Measurements from ENCODE around the gene KDM4C.

KDM4C gene

GRCh38 chr9:6759185-6759977 is 1.6 kb downstream of the KDM4C start:
- no peak for DNase-seq

GRCh38 chr9:6761306-6761705 is 3.5 kb downstream of the KDM4C start:
- no peak for DNase-seq
- TF ChIP-seq CTCF (IDR thresholded peaks at IDR 0.05), result no peak
- no peak overlapping the region for H3K27ac Mint-ChIP-seq
- no peak overlapping the region for H3K4me3 Mint-ChIP-seq
- H3K4me1 Mint-ChIP-seq, result peaks cover 15% of the 10 kb centered on the region
- H3K36me3 Mint-ChIP-seq (ENCODE audit: low read depth), result peaks cover 6% of the 10 kb centered on the region
- H3K9me3 Mint-ChIP-seq, result peaks cover 7% of the 10 kb centered on the region
- peaks cover 10% of the 10 kb centered on the region for H3K27me3 Mint-ChIP-seq (ENCODE audit: low read depth, poor library complexity)

More at GRCh38 chr9:6759185-6759977, 1.6 kb downstream of the KDM4C start:
- H3K4me3 Mint-ChIP-seq, result peak overlapping the region; percentile 96
- peaks cover 7% of the 10 kb centered on the region for H3K9me3 Mint-ChIP-seq
- TF ChIP-seq CTCF (IDR thresholded peaks at IDR 0.05), result no peak
- no peak overlapping the region for H3K27ac Mint-ChIP-seq
- H3K36me3 Mint-ChIP-seq (ENCODE audit: low read depth), result peaks cover 6% of the 10 kb centered on the region
- peaks cover 12% of the 10 kb centered on the region for H3K4me1 Mint-ChIP-seq
- H3K27me3 Mint-ChIP-seq (ENCODE audit: low read depth, poor library complexity), result peaks cover 10% of the 10 kb centered on the region

GRCh38 chr9:6763244-6763643 is 5.5 kb downstream of the KDM4C start:
- Mint-ChIP-seq H3K27me3 (ENCODE audit: low read depth, poor library complexity) (peaks cover 10% of the 10 kb centered on the region), H3K4me1 (peaks cover 13% of the 10 kb centered on the region), H3K27ac (no peak overlapping the region), H3K36me3 (ENCODE audit: low read depth) (peaks cover 6% of the 10 kb centered on the region), H3K4me3 (no peak overlapping the region), H3K9me3 (peaks cover 7% of the 10 kb centered on the region)
- no peak for DNase-seq
- no peak for TF ChIP-seq CTCF (IDR thresholded peaks at IDR 0.05)

GRCh38 chr9:6764011-6764410 is 6.2 kb downstream of the KDM4C start:
- peaks cover 7% of the 10 kb centered on the region for H3K9me3 Mint-ChIP-seq
- TF ChIP-seq CTCF (IDR thresholded peaks at IDR 0.05), result no peak
- H3K27me3 Mint-ChIP-seq (ENCODE audit: low read depth, poor library complexity), result peaks cover 7% of the 10 kb centered on the region
- no peak overlapping the region for H3K4me3 Mint-ChIP-seq
- DNase-seq, result no peak
- peaks cover 6% of the 10 kb centered on the region for H3K36me3 Mint-ChIP-seq (ENCODE audit: low read depth)
- H3K4me1 Mint-ChIP-seq, result peaks cover 13% of the 10 kb centered on the region
- H3K27ac Mint-ChIP-seq, result no peak overlapping the region

- no peak for TF ChIP-seq CTCF (IDR thresholded peaks at IDR 0.05)
- H3K36me3 Mint-ChIP-seq (ENCODE audit: low read depth), result peaks cover 6% of the 10 kb centered on the region
- H3K9me3 Mint-ChIP-seq, result peaks cover 7% of the 10 kb centered on the region
- H3K4me1 Mint-ChIP-seq, result peaks cover 13% of the 10 kb centered on the region
- no peak overlapping the region for H3K4me3 Mint-ChIP-seq
- peaks cover 4% of the 10 kb centered on the region for H3K27me3 Mint-ChIP-seq (ENCODE audit: low read depth, poor library complexity)
- no peak overlapping the region for H3K27ac Mint-ChIP-seq
- no peak for DNase-seq
Observed at GRCh38 chr9:6764523-6764922, 6.8 kb downstream of the KDM4C start.

GRCh38 chr9:6764950-6765349 is 7.2 kb downstream of the KDM4C start:
- H3K4me3 Mint-ChIP-seq, result no peak overlapping the region
- DNase-seq, result no peak
- no peak overlapping the region for H3K27ac Mint-ChIP-seq
- H3K4me1 Mint-ChIP-seq, result peaks cover 11% of the 10 kb centered on the region
- TF ChIP-seq CTCF (IDR thresholded peaks at IDR 0.05), result no peak
- peaks cover 7% of the 10 kb centered on the region for H3K9me3 Mint-ChIP-seq
- peaks cover 6% of the 10 kb centered on the region for H3K36me3 Mint-ChIP-seq (ENCODE audit: low read depth)
- H3K27me3 Mint-ChIP-seq (ENCODE audit: low read depth, poor library complexity), result peaks cover 2% of the 10 kb centered on the region

Measured in nephron progenitor cell (in vitro differentiated cells).